ENCODE measurements around the gene NDUFS7. TPM values are rescaled to one million over a fixed set of nuclear protein-coding genes. Genes with fewer than 3 reads are reported as not detected.
A peak's percentile ranks its signal among the peaks of the same experiment; 100 is the strongest.

Gene NDUFS7
- total and polyA plus RNA-seq, 9 of the 15 experiments (the other 6 are each of a cell fraction or from before 2014, with no cell fraction given) = 6.0 to 271 (median 60.6) TPM

- CTCF ChIA-PET (ENCODE audit: low intra/inter-chr PET ratio) = interaction anchor here (0.6 kb wide), 1 partner anchor 161 kb away, joined by 6 read pairs; no protein-coding TSS in a partner anchor
- no peak for ATAC-seq
- Histone ChIP-seq H3K27me3 (ENCODE audit: control insufficient read depth in 2 of 2, insufficient read depth in 2 of 2, low read length in 2 of 2) (no peaks in the 10 kb centered on the region), H3K9ac (ENCODE audit: insufficient read depth in 1 of 2, low read depth in 2 of 2, low read length in 2 of 2) (peak overlapping the region in 1 of 2 experiments; percentile 93; a peak in 3 of 4 replicates), H2AFZ (ENCODE audit: low read depth, low read length) (no peak overlapping the region), H4K20me1 (replicated peaks; ENCODE audit: control insufficient read depth, insufficient read depth, low read length) (peaks cover 66% of the 10 kb centered on the region), H3K4me1 (replicated peaks in 1 of 2; ENCODE audit: control insufficient read depth in 2 of 2, insufficient read depth in 2 of 2, low read length in 2 of 2) (peaks cover 40 to 89% of the 10 kb centered on the region in 2 experiments), H3K9me3 (replicated peaks; ENCODE audit: control insufficient read depth, insufficient read depth, low read depth, low read length) (no peaks in the 10 kb centered on the region), H3K79me2 (ENCODE audit: control insufficient read depth, insufficient read depth, low read length) (peaks cover 90% of the 10 kb centered on the region), H3K4me2 (ENCODE audit: insufficient read depth, low read length) (no peak overlapping the region), H3K27ac (ENCODE audit: extremely low read depth, low read depth, low read length) (no peak overlapping the region; the same call in 2 of the 3 replicates), H3K9me1 (ENCODE audit: control insufficient read depth, insufficient read depth, low read length) (peaks cover 28% of the 10 kb centered on the region), H3K36me3 (ENCODE audit: control insufficient read depth, insufficient read depth, low read length) (peaks cover 71% of the 10 kb centered on the region; the same call in 2 of the 3 replicates), H3K4me3 (no peak overlapping the region)
- 92% methylated on average over 26 of the region's 29 CpGs for WGBS (ENCODE audit: insufficient coverage, low coverage, missing lambda C conversion rate)
- in situ Hi-C loops (cut with MboI) = no loop called here
- TF ChIP-seq ZNF197 (CRISPR knock-in tag; IDR thresholded peaks at IDR 0.05; ENCODE audit: low read depth) (no peak), POLR2AphosphoS5 (IDR thresholded peaks at IDR 0.05; ENCODE audit: control insufficient read depth, insufficient read depth, low read depth, low read length) (0 out of 2 replicates have a peak, but pooled peaks have one; percentile 23), POLR2G (IDR thresholded peaks at IDR 0.05; ENCODE audit: low read depth, low read length) (peak; percentile 18; the same call in 1 of the 2 replicates), ZNF224 (CRISPR knock-in tag; IDR thresholded peaks at IDR 0.05) (no peak), RUNX1 (IDR thresholded peaks at IDR 0.05; ENCODE audit: low read depth) (no peak), RBFOX2 (IDR thresholded peaks at IDR 0.05; ENCODE audit: low read depth, low read length) (0 out of 2 replicates have a peak, but pooled peaks have one; percentile 12), ZNF324 (CRISPR knock-in tag; IDR thresholded peaks at IDR 0.05) (no peak)
- intact Hi-C loops (cut with micrococcal nuclease) = no loop called here
- DNase-seq (ENCODE audit: extremely low read depth in 1 of 4, low spot score in 3 of 4) = no peak
- BruUV-seq (replicated peaks) = no TSS peak
- POLR2A ChIA-PET = interaction anchor here (1.5 kb wide), 1 partner anchor 131 kb away, joined by 3 read pairs; no protein-coding TSS in a partner anchor
- FAIRE-seq = no peak
Measured at GRCh38 chr19:1411255-1412191, 27.8 kb downstream of the NDUFS7 start.
